Pons (tissue), 1 donor: ENCODE measurements around the gene STAM.

Experiments
- DNase-seq: peaks from one replicate; pipeline ENCODE4 v3.0.0-alpha.2; 2016; ENCODE audit warnings: low spot score

STAM gene

DNA sequence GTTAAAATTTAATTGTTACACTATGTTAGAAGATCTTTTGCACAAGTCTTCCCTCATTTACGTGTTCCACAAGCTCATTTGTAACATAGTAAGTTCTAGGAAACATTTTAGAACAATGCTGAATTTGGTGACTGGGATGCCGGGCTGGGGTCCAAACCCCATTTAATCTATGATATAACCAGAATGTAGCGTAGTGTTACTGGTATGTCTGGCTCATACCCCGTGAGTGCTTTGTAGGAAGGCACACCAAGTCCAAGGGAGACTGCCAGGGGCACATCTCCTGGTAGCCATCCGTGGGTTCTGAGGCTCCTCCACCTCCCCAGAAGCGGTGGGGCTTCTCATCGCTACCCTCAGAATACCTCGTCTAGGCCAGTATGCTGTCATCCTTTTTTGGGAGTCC, 86.7 kb downstream of the STAM start:
- DNase-seq = no peak

DNA sequence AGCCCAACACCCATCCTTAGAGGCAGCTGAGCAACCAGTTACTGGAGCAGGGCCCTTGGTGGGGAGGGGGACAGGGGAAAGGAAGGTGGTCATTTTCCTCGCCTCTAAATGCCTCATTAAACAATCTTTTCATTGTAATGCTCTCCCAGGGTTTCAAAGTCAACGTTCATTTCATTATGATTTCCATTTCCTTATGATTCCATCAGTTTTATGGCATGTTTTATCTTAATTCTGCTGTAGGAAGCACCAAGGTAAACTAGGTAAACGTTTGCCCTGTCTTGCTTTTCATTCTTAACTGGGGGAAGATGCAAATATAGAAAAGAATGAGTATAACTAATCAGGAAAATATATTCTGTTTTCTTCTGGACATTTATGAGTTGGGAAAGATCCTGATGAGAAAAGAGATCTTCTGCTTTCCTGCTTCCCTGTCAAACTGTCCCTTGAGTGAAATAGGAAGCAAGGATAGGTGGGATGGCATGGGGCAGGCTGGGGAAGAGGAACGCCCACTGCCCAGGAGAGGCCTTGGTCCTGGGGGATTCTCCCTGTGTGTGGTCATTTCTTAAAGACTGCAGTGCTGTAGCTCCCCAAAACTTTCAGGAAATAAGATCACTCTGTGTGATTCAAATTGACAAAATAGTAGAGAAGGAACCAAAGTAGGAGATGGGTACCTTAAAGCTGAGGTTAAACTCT, 87.5 kb downstream of the STAM start:
- DNase-seq = no peak

DNA sequence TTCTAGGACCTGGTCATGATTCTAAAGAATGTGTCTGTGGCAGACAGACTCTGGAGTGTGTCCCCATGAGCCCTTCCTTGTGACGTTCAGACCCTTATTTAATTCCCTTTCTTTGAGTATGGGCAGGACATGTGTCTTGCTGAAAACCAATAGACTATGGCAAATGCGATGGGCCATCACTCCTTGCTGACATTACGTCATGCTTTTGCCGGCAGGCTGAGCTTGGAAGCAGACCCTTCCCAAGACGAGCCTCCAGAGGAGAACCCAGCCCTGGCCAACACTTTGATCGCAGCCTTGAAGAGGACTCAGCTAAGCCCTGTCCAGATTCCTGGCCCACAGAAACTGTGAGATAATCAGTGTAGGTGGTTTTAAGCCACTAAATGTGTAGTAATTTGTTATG, 89.7 kb downstream of the STAM start:
- DNase-seq = no peak

DNA sequence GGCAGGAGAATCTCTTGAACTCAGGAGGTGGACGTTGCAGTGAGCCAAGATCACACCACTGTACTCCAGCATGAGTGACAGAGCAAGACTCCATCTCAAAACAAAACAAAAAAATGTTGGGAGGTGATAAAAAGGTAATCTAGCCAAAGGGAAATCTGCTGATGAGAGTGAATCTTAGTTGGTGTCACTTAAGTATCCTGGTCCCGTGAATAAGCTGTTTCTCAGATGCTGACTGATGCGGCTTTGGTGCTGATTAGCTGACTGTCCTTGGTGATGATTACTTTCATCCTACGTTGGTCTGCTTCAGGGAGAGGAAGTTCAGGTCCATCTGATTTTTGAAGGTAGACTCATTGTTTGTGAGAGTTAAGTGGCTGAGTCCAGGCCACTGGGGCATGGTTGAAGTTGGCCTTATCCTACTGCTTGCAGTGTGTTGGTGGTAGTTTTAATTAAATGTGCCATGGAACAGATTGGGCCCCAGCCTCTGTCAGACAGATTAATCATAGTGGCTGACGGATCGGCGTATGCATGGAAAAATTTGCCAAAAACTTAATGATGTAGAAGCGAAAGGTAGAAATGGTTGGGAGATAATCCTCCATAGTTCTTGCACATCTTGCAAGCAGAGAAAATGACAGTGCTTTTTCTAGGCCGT, 90.6 kb downstream of the STAM start:
- no peak for DNase-seq

DNA sequence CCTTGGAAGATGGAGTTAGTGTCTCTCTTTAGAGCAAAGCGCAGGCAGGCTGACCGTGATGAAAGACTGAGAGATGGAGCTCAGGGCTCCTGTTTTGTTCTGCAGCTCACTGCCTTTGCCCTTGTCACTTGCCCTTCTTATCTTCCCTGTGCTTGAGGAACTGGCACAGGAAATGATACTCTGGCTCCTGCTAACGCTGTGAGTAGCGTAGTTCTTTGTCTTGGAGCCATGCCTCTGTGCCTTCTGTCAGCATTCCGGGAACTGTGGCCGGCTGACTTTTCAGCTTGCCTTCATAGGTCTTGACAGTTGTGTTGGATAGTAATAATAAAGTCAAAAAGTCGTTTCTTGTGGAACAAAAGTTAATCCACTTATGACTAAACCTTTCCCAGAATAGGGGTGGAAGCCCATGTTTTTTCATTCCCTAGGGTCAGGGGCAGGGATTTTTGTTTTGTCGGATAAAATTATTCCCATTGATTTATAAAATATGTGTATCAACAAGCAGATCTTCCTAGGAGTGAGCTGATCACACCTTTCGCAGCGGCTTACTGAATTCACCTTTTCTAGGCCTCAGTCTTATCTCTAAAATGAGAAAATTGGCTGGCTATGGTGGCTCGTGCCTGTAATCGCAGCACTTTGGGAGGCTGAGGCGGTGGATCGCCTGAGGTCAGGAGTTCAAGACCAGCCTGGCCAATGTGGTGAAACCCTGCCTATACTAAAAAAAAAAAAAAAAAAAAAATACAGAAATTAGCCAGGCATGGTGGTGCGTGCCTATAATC, 91.4 kb downstream of the STAM start:
- peak; percentile 24 for DNase-seq

DNA sequence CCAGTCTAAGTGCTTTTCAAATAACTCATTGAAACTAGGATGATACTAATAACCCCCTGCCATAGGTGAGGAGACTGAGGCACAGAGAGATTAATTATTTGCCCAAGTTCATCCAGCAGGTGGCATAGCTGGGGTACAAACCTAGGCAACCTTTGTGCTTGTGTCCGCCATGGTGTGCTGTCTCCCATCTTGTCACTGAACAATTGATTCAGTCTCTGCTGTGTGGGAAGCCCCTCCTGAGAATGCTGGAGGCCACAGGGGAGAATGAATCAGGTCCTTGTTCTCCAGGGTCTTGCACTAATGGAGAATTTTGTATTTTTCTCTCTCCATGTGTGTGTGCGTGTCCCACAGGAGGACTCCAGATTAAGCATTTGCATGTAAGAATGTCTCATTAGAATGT, 92.3 kb downstream of the STAM start:
- no peak for DNase-seq

DNA sequence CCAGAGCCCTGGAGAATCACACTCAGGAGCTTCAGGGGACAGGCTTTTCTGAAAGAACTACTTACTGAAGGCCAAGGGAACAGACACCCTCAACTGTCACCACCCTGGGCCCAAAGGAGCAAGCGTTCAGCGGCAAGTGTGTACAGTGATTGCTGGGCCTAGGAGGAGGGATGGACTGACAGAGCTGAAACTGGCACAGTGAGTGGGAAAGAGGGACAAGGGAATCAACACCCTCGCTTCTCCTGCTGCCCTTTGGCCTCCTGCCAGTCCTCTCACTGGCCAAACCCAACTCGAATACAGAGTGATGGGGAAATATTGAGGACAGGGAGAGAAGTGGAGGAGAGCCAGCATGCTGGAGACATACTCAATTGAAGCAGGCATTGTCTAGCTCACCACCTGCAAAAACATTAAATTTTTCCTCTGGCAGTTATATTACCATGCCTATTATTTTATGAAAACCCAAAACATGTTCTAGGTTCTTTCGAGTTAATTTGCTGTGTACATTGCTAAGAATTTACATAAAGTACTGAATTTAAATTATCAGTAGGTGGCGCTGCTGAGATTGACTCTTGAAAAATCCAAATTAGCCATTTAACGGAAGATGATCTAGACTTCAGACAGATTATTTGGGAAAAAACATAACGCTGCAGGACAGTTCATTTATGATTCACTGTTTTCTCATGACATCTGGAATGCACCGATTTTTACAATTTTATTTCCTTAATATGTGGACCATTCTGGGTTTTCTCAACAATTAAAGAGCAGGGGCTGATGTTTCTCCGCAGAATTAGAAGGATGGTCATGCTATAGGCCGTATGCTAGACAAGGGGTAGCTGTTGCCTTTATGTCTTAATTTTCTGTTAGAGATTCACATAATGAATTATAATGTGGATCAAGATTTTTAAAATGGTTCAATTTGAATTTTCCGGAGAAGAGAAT, 93.3 kb downstream of the STAM start:
- DNase-seq = peak; percentile 53

DNA sequence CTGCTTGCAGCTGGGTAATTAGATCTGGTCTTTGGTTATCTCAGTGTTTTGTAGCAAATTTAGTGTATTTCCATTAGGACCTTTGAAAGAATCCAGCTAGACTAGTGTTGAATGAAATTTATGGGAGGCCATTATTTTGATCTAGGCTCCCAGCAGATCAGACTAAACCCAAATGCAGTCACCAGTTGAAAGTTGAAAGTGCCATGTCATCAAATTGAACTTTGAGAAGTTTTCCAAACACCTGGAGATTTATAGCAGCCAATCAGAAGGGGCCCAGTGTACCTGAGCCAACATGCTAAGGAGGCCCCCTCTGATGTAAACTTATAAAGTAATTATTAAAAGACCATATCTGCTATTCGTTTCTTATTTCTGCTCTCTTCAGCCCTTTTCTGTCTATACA, 96.7 kb downstream of the STAM start:
- DNase-seq = no peak

DNA sequence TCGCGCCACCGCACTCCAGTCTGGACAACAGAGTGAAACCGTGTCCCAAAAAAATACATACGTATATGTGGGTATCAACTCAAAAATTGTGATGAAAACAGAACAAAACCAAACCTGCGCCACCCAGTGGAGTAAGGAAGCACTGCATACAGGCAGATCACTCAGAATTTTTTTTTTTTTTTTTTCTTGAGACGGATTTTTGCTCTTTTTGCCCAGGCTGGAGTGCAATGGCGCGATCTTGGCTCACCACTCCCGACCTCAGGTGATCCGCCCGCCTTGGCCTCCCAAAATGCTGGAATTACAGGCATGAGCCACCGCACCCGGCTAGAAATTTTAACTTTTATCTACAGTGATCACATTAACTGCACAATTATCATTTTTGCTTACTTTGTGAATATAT, 99.0 kb downstream of the STAM start:
- peak; percentile 29 for DNase-seq

DNA sequence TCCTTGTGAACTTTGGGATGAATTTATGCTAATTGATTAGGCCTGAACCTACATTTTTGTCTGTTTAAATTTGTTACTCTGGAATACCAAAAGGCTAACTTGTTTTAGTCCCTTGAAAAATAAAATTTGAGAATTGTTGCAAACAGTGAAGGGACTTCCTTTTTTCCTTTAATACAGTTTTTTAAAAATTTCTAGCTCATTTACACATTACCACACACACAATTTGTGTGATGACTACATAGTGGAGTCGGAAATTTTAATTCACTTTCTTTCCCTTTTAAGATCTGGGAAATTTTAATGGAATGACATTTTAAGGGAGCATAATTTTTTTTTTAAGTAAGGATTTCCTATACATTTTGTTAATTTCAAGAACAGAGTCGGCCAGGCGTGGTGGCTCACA, 99.5 kb downstream of the STAM start:
- DNase-seq = no peak

DNA sequence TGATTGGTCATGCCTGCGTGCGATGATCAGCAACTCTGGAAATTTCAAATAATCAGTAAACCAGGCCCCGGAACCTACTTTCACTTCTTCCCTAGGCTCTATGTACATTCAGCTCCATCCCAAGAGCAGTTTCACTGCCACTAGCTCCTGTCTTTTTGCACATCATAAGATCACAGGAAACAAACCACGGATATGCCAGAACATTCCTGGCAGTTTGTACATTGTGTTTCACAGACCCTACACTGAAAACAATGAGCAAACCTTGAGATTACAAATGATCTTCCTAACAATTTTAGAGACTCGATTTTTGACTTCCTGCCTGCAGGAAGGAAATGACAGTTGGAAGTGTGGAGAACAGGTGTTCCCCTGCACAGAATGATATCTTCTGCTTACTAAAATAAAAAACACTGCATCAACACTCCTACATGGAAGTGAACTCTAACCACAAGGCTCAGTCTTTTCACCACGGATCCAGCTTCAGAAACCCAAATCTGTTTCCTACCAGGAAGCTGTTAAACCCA, 100.5 kb downstream of the STAM start:
- no peak for DNase-seq

DNA sequence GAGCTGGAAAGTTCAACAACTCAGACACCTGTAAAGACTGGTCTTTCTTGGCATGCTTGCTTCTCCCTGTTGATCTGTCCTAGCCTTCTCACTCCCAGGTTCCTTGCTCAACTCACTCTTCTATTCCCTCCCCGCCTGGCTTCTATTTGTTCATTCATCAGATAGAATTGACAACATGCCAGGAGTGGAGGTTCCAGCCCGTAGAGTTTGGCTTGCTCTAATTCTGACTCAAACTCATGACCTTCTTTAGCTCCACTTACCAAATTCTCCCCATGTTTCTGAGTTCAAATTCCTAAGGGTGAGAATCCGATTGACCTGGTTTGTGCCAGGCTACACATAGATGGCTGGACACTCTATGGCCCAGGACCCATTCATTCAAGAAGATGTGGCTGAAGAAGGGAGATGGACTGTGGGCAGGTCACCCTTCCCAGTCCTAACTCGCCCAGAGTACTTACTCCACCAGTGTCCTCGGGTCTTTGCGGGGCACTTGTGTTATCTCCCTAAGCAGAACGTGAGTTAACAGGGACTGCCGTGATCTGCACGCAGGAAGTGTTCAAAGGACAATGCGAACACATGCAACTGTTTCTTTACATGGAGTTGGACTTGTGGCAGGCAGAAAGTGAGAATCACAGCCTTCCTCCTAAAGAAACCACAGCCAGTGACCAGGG, 104.1 kb downstream of the STAM start:
- no peak for DNase-seq

DNA sequence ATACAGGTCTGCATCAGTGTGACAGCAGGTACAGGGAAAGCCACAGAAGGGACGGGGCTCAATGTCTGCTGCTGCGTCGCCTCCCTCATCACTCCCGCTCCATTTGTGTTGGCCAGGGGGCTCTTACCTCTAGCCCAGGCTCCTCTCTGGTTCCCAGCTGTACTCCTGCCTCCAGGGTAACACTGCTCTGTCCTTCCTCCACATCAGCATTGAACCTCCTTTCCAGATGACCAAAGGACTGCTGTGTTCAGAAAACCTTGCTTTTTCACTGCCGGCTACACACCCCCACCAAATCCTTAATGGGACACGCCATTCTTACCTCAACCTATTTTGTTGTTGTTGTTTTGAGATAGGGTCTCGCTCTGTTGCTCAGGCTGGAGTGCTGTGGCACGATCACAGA, 105.9 kb downstream of the STAM start:
- DNase-seq = no peak

DNA sequence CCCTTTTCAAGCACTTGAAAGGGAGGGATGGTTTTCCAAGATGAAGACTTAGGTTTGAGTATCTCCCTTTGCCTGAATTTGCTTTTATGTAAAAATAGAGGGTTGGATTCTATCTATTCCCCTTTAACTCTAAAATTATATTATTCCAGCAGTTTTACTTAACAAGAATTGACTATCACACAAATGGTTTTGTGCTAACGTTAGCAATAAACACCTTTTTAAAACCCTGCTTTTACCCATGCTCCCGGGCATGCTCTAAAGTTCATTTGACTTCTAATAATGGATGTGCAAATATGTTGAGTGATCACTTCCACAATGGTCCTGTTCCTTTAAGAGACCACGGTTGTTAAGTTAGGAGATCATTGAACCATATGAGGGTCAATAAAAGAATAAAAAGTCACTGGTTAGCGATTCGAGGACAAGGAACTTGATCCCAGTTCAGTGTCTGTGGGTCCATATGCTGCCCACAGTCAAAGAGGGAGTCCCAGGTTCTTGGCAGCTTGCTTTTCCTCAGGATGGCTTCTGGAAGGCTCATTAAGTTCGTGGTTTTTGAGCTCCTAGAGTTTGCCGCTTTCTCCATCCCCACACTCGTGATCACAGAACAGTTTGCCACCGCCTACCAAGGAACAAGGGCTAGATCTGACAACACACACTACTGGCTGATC, 108.0 kb downstream of the STAM start, which contains the start of gene TMEM236:
TSS of gene TMEM236 (plus strand) at position 421 of the 665 bp plus-strand sequence. CDS start at position 516, 95 bp downstream.
- no peak for DNase-seq

DNA sequence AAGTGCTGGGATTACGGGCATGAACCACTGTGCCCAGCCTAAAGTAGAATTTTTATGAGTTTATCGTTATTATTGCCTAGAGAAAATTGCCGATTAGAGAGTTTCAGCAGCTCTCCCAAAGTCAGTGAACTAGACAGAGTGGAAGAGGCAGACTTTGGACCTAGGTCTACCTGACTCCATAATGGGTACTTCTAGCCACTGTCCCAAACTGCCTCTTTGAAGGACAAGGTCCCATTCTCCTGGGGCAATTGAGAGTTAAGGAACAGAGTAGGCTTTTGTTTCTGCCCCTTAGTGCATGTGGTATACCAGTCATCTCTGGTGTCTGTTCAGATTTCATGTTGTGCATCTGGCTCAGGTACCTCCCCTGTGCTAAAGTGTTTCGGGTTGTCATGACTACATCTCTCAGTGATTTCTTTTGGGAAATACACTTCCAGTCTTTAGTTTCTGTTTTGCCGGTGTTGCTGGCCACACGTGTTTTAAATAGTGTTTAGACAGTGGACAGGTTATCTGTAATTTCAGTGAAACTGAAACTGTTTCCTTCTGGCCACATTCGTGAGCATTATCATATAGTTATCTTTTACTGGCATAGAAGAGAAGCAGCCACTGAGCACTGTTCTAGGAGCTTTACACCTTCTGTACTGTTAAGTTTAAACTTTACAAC, 112.7 kb downstream of the STAM start:
- DNase-seq = no peak

DNA sequence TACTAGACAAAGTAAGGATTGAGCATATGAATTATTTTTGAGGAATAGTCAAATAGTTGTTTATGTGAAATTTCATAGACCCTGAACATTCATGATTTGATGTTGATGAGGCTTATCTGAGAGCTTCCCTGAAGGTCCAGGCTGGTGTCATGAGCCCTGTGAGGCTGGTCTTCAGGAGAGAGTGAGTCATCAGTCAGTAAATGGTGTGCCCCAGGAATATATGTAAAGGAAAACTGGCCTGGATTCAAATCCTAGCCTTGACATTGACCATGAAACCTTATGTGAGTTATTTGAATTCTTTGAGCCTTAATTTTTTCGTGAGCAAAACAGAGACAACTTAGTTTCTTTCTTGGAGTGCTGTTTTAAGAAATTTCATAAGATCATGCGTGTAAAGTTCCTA, 114.2 kb downstream of the STAM start:
- DNase-seq = no peak

DNA sequence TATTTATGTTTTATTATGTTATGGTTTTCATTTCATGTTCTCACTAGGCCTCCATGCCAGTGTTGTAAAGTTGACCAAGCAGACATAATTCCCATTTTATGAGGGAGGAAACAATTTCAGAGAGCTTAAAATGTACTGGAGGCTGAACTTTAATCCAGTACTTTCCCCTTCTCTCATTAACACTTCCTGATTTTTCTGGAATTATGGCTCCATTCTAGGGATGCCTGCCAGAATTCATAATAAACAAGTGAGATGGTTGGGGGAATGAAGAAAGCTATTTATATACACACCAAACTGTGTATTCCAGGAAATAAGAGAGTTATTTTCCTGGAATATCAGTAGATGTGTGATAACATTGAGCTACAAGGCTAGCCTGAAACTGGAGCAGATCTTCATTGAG, 114.9 kb downstream of the STAM start:
- no peak for DNase-seq

DNA sequence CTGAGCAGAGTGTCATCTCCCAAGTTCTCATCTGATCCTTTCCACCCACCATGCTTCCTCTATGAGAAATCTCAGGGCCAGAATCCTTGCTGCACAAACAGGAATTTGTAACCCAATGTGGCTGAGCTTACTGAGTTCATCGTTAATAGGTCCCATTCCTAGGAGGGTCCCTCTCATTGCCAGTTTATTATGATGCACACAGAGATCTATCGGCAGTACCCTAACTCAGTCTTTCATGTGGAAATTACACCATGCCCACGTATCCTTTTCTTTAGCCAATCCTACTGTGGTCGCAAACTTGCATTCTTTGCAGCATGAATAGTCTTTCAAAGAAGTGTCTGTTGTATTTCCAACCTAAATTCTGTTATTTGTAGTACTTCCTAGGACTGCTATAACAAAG, 120.2 kb downstream of the STAM start:
- no peak for DNase-seq

DNA sequence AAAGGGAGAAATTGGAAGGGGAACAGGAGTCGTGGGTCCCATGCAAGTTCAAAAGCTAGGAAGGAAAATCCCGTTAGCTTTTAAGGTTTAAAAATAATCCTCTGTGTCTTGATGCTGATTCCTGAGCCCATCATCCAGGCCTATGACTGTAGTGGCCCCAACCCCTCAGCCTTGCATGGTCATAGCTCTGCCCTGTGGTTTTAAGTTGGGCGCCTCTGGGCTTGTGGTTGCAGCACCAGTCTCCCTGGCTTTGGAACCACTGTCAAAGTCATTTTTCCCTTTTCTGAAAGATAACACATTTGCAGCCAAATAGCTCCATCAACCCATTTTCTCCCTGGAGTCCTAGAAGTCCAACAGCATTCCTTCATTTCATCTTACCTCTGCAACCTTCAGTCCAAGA, 121.7 kb downstream of the STAM start:
- no peak for DNase-seq
